Measurements from ENCODE around the gene USP32.
"Not testable (repeated sequence)": the region's sequence is repeated elsewhere in the genome, so short reads cannot be mapped to it uniquely, and the experiment has no call there.

USP32 gene

DNA sequence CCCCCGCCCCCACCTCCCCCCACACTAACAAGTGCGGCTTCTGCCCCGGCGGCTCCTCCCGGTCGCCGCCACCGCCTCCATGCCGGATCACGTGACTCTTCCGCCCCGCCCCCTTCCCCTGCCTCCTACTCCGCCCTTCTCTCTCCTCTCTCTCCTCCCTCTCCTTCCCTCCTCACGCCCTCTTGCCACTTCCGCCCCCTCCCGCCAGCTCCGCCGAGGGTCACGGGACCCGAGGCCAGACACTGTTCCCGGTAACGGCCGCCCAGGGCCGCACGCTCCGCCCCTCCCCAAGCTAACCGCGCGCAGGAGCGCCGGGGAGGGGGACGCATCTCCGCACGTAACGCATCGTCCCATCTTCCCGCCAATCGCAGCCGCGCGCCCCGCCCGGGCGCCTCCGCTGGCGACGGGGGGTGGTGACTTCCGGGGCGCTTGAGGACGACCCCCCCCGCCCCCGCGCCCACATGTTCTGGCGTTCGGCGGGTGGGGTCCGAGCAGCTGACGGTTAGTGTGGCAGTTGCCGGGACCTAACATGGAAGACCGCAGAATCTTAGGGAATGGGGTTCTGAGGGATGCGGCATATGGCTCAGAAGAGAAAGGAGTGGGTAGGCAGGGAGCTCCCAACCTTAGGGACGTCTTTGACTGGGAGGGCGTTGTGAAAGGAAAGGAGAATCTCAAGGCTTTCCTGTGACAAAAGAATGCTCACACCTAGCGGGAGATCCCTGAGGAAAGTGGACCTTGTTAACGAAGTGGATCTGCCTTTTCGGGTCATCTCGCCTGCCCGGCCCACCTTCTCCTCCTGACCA is at the start of gene USP32:
Gene USP32, minus strand, starts transcription at position 92 of the 803 bp plus-strand sequence. CDS start 194 bp downstream, outside the sequence.
- DNase-seq (ENCODE audit: low read depth), result peak; percentile 97
- H3K4me3 ChIP-seq (ENCODE audit: low read depth, low read length), result peak within 1 kb of the TSS; percentile 96

DNA sequence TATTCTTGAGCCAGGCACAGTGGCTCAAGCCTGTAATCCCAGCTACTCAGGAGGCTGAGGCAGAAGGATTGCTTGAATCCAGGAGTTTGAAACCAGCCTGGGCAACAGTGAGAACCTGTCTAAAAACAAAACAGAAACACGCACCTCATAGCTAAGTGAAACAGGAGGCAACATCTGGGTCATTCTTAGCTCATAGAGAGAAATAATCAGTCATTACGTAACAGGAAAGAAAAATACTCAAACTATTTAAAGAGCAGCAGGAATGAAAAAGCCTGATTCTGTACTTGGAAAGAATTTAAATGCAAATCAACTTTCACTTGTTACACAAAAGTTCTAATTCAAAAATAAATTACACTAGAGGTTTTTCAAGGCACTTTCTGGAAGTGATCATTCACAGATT is 47.6 kb upstream of the USP32 start:
- no peak for DNase-seq (ENCODE audit: low read depth)
- no peak overlapping the region for H3K4me3 ChIP-seq (ENCODE audit: low read depth, low read length)

DNA sequence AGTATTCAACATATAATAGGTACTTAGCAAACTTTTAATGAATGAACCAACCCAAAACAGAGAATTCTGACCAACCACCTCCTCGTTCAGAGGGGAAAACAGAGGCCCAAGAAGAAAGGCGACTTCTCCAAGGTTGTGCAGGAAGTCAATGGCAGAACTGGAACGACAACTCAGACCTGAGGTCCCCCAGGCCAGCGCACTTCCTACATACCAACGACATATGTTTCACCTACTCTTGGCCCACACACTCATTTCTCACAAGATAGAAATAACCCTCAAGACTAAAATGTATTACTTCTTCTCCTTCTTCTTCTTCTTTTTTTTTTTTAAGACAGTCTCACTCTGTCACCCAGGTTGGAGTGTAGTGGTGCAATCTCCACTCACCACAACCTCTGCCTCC is 44.7 kb upstream of the USP32 start:
- H3K4me3 ChIP-seq (ENCODE audit: low read depth, low read length), result no peak overlapping the region
- no peak for DNase-seq (ENCODE audit: low read depth)

- no peak overlapping the region for H3K4me3 ChIP-seq (ENCODE audit: low read depth, low read length)
- DNase-seq (ENCODE audit: low read depth), result peak; percentile 56
These were observed 43.6 kb upstream of the USP32 start for GRCh38 chr17:60435244-60436167.

GRCh38 chr17:60433021-60433997 is 41.4 kb upstream of the USP32 start:
- H3K4me3 ChIP-seq (ENCODE audit: low read depth, low read length); DNase-seq (ENCODE audit: low read depth): not testable (repeated sequence)

GRCh38 chr17:60430561-60430960 is 38.6 kb upstream of the USP32 start:
- H3K4me3 ChIP-seq (ENCODE audit: low read depth, low read length); DNase-seq (ENCODE audit: low read depth): not testable (repeated sequence)

GRCh38 chr17:60428491-60428890 is 36.6 kb upstream of the USP32 start:
- not testable (repeated sequence) for DNase-seq (ENCODE audit: low read depth); H3K4me3 ChIP-seq (ENCODE audit: low read depth, low read length)

DNA sequence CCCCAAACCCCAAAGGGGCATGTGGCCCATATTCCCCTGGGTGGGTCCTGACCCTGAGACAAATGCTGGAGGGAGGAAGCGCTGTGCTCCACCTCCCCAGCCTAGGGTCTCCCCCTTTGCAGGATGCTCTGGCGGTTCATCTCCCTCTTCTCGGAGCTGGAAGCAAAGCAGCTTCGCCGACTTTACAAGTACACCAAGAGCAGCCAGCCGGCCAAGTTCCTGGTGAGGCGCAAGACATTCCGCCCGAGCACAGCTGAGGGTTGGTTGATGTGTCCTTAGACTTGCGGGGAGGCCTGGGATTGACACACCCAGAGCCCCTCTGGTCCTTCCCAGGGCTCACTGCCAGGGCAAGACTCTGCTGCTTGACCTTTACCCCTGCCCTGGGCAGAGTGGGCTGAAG is 34.7 kb upstream of the USP32 start:
- DNase-seq (ENCODE audit: low read depth), result no peak
- no peak overlapping the region for H3K4me3 ChIP-seq (ENCODE audit: low read depth, low read length)

DNA sequence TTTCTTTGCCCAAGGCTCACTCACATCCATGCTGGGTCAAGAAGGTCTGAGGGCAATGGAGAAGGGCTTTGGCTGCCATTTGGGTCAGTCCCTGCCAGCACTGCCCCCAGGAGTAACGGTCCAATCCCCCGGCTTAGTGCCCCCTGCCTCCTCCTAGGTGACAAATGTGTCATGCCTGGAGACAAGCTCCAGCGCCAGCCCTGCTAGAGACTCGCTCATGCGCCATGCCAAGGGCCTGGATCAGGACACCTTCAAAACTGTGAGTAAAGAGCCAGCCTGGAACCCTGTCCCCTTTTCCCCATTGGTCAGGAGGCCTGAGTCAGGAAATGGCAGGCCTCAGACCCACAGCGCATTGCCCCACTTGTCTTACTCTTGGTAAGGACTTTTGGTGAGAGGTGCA is 33.7 kb upstream of the USP32 start:
- no peak for DNase-seq (ENCODE audit: low read depth)
- no peak overlapping the region for H3K4me3 ChIP-seq (ENCODE audit: low read depth, low read length)

DNA sequence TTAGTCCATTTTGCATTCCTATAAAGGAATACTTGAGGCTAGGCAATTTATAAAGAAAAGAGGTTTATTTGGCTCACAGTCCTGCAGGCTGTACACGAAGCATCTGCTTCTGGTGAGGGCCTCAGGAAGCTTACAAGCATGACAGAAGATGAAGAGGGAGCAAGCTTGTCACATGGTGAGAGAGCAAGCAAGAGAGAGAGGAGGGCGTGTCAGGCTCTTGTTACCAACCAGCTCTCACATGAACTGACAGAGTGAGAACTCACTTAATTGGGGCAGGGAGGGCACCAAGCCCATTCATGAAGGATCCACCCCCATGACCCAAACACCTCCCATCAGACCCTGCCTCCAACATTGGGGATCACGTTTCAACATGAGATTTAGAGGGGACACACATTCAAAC is 31.9 kb upstream of the USP32 start:
- DNase-seq (ENCODE audit: low read depth), result no peak

GRCh38 chr17:60422162-60422665 is 30.3 kb upstream of the USP32 start, which contains the start of gene CHCT1:
CHCT1 (plus strand) TSS chr17:60422489; CDS start chr17:60422593, 104 bp downstream.
- DNase-seq (ENCODE audit: low read depth), result no peak
- H3K4me3 ChIP-seq (ENCODE audit: low read depth, low read length), result peak within 1 kb of the TSS; percentile 53

More for the DNA sequence above, 31.9 kb upstream of the USP32 start:
- H3K4me3 ChIP-seq (ENCODE audit: low read depth, low read length), result no peak overlapping the region

DNA sequence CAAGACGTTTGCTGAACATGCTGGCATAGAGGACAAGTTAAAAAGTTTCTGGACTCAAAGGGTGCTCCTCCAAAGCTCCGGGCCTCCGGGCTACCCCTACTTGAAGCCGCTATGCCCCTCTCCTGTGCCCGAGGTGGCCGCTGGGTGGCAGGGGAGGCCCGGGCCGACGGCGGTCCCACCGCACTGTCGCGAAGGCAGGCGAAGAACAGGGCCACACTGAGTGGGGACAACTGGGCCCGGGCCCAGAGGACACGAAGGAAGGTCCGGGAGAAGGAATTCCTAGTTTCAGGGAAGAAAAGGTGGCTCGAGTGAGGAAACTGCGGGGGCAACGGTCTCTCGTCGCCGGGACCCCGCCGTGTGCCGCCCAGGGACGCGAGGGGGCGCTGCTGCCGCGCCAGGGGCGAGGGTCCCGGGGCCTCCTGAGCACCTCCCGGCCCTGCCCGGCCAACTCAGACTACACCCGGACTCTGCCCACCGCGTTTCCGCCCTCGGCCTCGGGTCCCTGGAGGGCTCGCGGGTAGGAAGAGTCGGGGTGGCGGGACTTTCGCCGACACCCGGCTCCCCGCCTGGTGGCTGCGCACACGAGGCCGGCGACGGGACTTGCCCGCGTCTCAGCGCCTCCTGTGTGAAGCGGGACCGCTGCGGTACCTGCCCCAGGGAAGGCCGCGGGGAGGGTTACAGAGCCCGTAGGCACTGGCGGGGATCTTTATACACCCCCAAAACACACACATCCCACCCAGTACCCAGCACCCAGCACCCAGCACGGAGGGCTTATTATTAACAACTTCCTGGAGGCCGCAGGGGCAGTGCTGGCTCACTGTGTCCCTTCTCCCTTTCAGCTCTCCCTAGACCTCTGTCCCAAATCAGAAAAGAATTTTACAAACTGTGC is 29.6 kb upstream of the USP32 start:
- no peak for DNase-seq (ENCODE audit: low read depth)
- peak overlapping the region; percentile 53 for H3K4me3 ChIP-seq (ENCODE audit: low read depth, low read length)

GRCh38 chr17:60419875-60420274 is 27.9 kb upstream of the USP32 start:
- not testable (repeated sequence) for H3K4me3 ChIP-seq (ENCODE audit: low read depth, low read length); DNase-seq (ENCODE audit: low read depth)

DNA sequence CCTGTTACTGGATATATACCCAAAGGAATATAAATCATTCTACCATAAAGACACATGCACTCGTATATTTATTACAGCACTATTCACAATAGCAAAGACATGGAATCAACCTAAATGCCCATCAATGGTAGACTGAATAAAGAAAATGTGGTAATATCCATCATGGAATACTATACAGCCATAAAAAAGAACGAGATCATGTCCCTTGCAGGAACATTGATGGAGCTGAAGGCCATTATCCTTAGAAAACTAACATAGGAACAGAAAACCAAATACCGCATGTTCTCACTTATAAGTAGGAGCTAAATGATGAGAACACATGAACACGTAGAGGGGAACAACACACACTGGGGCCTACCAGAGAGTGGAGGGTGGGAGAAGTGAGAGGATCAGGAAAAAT is 27.1 kb upstream of the USP32 start:
- not testable (repeated sequence) for DNase-seq (ENCODE audit: low read depth); H3K4me3 ChIP-seq (ENCODE audit: low read depth, low read length)

DNA sequence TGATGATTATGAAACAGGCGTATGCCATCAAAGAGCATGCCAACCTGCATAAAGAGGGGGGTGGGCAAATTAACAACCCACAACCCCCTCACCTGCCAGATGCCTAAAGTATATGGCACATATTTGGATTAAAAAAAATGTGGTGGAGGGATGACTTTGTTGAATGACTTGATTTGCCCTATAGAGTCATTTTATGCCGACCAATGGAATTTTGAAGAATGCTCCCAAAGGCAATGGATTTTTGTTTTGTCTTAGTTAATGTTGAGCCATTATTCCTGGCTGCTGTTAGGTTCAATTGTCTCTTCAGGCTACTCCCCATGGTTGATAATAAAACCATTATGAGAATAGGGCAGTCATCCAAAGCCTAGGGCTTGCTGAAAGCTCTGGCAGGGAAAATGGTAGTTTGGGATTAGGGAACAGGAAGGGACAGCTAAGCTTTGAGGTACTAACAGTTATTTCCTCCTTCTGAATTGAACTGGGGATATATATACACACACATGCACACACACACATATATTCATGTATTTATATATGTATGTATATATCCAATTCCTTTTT is 24.5 kb upstream of the USP32 start:
- H3K4me3 ChIP-seq (ENCODE audit: low read depth, low read length), result no peak overlapping the region

DNA sequence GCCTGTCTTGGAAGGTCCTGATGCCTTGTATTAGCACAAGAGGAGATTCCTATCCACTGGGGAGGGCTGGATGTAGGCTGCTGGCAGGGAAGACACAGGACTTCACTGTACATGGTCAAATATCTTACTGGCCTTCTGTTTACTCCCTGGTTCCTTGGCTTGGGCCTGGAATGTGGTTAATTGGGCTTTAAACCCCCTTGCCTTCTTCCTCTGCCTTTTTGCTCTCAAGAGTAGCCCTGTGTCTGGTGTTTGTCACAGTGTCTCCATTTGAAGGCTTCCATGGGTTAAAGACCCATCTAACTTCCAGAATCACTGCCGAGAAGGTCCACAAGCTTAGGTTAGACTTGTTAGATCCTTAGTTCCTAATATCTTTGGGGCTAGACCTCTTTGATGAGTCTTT is 23.2 kb upstream of the USP32 start:
- H3K4me3 ChIP-seq (ENCODE audit: low read depth, low read length), result no peak overlapping the region
- DNase-seq (ENCODE audit: low read depth), result no peak

More for the DNA sequence above, 24.5 kb upstream of the USP32 start:
- DNase-seq (ENCODE audit: low read depth), result no peak

- no peak for DNase-seq (ENCODE audit: low read depth)
- no peak overlapping the region for H3K4me3 ChIP-seq (ENCODE audit: low read depth, low read length)
These were observed 20.8 kb upstream of the USP32 start for GRCh38 chr17:60412701-60413100.

- H3K4me3 ChIP-seq (ENCODE audit: low read depth, low read length), result no peak overlapping the region
- no peak for DNase-seq (ENCODE audit: low read depth)
These were observed 18.1 kb upstream of the USP32 start for GRCh38 chr17:60410001-60410400.

Measured in skeletal muscle cell (primary cell).